Measurements from ENCODE around the gene ZBTB8B. TPM values are rescaled to one million over a fixed set of nuclear protein-coding genes. Genes with fewer than 3 reads are reported as not detected.
"Not testable (repeated sequence)": the region's sequence is repeated elsewhere in the genome, so short reads cannot be mapped to it uniquely, and the experiment has no call there.

The ZBTB8B gene
- total RNA-seq, 1 donor from 2014 or later: 14.0 TPM

DNA sequence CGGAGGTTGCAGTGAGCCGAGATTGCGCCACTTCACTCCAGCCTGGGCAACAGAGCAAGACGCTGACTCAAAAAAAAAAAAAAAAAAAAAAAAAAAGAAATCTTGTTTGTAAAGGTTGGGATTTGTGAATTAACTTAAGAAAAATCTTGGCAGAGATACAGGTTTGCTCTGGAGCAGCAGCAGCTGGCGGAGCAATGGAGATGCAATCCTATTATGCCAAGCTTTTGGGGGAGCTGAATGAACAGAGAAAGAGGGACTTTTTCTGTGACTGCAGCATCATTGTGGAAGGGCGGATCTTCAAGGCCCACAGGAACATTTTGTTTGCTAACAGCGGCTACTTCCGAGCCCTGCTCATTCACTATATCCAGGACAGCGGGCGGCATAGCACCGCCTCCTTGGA is 5.6 kb downstream of the ZBTB8B start:
- no peak for DNase-seq

DNA sequence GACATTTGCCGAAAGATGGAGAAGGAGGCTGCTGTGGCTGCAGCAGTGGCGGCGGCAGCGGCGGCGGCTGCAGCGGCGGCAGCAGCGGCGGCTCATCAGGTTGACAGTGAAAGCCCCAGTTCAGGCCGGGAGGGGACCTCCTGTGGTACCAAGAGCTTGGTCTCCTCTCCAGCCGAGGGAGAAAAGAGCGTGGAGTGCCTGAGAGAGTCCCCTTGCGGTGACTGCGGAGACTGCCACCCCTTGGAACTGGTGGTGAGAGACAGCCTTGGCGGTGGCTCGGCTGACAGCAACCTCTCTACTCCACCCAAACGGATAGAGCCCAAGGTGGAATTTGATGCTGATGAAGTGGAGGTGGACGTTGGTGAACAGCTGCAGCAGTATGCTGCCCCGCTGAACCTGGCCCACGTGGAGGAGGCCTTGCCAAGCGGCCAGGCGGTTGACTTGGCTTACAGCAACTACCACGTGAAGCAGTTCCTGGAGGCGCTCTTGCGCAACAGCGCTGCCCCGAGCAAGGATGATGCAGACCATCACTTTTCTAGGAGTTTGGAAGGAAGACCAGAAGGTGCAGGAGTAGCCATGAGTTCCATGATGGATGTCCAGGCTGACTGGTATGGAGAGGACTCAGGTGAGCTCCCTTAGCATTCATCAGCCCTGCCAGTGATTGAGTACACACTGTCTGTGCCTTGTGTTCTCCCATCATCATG is 6.3 kb downstream of the ZBTB8B start:
- no peak for DNase-seq

DNA sequence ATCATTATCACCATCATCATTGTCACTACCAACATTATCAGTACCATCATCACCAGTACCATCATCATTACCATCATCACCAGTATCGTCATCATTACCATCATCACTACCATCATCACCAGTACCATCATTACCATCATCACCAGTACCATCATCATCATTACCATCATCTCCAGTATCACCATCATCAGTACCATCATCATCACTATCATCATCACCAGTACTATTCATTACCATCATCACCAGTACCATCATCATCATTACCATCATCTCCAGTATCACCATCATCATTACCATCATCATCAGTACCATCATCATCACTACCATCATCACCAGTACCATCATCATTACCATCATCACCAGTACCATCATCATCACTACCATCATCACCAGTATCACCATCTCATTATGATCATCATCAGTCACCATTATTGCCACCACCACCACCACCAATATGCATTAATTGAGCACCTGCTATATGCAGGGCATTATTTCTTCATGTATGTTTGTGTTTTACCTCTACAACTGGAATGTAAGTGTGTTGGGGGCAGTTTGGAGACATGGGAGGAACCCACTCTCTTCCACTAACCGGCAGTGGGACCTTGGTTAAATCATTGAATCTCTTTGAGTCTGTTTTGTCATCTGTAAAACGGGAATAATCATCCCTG is 7.0 kb downstream of the ZBTB8B start:
- DNase-seq: no peak

DNA sequence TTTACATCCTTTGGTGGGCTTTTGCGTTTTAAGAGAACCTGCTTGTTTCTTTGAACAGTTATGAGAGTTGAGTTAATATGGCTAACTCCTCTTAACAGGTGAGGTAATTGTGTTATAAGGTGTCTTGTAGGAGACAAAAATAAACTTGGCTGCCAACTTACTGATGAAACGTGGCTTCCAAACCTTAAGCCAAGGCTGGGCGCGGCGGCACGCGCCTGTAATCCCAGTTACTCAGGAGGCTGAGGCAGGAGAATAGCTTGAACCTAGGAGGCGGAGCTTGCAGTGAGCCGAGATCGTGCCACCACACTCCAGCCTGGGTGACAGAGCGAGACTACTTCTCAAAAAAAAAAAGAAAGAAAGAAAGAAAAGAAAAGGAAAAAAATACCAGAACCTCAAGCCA is 8.1 kb downstream of the ZBTB8B start:
- DNase-seq: not testable (repeated sequence)

DNA sequence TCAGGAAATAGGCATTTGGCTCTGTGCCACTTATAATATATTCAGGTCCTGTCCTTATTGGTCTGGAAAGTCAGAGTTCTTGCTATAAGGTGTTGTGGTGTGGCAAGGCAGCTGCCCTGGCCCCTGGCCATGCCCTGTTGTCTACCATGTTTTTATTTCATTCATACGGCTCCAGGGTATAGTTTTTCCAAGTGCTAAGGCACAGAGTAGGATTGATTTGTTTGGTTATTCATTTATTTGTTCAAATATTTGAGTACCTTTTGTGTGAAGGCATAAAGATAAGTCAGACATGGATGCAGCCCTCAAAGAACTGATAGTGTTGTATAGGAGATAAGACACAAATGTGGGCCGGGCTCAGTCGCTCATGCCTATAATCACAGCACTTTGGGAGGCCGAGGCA is 10.1 kb downstream of the ZBTB8B start:
- no peak for DNase-seq

DNA sequence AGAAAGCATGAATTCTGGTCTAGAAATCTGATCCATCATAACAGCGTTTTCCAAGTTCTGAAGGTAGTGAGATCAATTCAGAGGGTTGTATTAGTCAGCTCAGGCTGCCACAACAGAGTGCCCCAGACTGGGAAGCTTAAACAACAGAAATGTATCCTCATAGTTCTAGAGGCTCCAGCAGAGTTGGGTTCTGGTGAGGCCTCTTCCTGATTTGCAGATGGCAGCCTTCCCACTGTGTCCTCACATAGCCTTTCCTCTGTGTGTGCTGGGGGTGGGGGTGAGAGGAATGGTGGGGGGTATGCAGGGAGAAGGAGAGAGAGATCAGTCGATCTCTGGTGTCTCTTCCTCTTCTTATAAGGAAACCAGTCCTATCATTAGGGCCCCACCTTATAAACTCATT is 15.1 kb downstream of the ZBTB8B start:
- no peak for DNase-seq

DNA sequence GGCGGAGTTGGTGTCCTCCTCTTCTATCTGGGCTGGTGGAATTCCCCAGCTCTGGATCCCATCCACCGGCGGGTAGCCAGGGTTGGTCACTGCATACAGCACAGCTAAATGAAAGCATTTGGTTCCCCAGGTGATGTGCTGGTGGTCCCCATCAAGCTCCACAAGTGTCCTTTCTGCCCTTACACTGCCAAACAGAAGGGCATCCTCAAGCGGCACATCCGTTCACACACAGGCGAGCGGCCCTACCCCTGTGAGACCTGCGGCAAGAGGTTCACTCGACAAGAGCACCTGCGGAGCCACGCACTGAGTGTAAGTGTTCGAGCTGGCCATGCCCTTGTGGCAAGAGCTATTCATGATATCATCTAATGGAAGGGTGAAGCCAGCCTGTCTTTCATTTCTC is 15.9 kb downstream of the ZBTB8B start:
- no peak for DNase-seq

DNA sequence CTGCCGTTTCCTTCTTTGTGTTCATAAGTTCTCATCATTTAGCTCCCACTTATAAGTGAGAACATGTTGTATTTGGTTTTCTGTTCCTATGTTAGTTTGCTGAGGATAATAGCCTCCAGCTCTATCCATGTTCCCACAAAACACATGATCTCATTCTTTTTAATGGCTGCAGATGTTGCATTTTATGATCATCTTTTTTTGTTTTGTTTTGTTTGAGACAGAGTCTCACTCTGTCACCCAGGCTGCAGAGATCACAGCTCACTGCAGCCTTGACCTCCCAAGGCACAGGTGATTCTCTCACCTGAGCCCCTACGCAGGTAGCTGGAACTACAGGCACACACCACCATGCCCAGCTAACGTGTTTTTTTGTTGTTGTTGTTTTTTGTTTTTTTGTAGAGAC is 16.9 kb downstream of the ZBTB8B start:
- DNase-seq: not testable (repeated sequence)

DNA sequence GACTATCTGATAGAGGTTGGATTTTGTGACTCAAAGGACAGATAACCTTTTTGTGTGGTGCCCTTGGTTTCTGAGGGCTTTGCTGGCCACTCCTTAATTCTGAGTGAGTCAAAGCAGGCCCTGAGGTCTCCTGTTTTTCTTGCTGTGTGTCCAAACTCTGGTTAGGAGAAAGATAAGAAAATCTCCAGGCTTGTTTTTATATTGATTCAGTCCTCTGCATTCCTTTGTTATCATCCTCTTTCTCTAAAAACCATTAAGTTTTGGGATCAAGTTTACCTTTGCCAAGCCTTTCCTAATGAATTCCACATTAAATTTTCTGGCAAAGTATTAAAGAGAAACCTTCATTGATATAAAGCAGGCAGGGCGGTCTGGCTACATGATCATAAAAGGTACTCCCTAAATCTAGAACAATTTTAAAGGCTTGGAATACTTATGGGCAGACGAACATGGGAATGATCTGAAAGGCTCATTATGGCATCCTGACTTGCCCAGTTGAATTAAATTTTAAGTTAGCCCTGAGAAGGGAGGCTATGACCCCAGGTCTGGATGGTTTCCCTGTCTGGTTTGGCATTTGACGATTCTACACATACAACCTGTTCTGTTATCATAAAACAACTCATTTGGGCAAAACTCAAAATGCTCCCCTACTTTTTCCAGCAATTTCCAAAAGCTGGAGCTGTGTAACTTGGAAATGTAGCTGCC is 20.8 kb downstream of the ZBTB8B start:
- DNase-seq: no peak

DNA sequence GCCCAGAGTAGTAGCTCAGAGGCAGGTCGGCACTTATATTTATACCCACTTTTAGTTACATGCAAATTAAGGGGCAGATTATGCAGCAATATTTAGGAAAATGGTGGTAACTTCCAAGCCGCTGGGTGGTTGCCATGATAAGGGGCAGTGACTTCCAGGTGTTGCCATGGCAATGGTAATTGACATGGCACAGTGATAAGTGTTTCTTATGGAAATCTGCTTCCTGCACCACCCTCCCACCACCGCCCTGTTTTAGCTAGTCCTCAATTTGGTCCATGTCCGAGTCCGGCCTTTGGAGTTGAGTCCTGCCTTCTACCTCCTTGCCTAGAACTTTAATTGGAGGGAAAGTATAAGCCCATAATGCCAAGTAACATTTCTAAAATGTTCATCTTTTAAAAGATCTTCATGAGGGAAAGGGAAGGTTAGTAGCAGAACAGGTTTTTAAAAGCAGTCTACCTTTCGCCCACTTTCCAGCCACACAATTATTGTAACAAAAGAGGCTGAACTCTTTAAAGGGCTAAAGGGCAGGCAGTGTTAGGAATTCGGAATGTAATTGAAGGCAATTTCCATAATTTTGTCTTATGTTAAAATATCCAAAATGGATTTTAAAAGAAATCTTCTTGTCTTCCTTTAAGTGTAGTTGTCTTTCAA is 21.7 kb downstream of the ZBTB8B start:
- DNase-seq: no peak

DNA sequence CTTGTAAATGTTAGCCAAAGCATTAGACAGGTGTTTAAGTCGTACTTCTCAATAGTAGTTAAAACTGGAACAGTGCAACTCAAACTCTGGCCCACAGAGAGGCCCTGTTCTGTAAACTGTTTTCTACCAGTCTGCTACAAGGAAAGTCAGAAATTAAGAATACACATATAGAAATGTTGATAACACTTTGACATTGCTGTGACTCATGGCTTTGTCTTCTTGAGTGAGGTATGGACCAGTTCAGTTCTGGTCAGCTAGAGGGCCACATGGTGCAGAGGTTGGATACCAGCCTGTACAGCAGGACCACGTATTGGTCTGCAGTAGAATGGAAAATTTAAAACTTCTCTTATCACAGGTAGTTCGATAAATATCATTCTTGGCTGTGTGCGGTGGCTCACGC is 22.3 kb downstream of the ZBTB8B start:
- no peak for DNase-seq

DNA sequence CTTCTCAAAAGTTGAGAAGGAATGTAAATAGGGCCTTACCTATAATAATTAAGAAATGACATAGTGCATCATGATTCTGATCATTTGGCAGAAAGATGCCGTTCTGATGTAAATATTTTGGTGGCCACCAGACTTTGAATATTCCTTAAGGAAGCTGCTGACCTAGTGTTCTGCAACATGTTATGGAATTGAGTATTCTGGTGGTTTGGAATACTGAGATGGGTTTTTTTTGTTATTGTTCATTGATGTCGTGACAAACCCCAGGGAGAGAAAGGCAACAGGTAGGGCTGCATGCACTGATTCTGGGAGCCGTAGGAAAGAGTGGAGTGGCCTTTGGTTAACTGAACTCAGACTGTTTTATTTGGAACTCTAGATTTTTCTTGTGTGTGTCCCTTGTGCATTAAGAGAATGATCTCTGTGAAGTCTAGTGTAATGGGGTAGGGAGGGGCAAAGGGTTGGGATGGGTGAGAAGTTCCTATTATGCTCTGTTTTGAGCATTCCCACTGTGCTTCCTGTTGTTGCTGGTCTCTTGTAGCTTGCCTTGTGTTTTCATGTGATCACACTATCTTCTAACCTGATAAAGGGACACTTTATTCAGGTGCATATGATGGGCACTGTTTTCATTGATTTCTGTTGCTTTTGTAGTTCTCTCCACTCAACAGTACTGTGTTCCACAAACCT is 25.0 kb downstream of the ZBTB8B start:
- no peak for DNase-seq

DNA sequence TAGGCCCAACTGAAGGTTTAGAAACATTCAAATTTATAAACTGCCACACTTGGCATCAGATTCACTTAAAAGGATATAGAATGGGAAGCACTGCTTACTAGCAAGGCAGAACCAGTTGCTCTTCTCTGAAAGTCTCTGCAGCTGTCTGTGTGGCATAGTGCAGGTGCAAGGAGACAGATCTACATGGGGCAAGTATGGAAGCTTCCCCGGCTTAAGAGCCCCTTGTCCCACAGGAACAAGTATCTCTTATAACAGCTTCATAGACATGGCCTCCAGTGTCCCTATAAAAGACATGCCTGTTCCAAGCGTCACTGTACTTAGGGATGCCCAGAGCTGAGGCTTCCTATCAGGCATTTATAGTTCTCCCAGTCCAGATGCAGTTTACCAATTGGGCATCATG is 26.5 kb downstream of the ZBTB8B start:
- no peak for DNase-seq

DNA sequence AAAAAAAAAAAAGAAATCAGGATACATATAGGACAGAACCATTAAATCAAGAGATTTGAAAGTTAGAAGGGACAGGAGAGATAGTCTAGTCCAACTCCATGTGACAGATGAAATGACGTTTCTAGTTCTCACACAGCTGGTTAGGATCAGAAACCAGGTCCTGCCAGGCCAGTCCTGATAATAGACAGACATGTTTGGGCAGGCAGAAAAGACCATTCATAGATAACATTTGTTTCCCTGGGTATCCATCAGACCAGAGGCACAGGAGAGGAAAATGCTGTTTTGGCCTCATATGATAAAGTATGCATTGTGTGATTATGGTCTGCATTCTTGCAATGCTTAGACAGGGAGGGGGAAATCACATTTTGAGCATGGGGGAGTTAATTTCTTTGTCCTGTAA is 29.3 kb downstream of the ZBTB8B start:
- DNase-seq: no peak

DNA sequence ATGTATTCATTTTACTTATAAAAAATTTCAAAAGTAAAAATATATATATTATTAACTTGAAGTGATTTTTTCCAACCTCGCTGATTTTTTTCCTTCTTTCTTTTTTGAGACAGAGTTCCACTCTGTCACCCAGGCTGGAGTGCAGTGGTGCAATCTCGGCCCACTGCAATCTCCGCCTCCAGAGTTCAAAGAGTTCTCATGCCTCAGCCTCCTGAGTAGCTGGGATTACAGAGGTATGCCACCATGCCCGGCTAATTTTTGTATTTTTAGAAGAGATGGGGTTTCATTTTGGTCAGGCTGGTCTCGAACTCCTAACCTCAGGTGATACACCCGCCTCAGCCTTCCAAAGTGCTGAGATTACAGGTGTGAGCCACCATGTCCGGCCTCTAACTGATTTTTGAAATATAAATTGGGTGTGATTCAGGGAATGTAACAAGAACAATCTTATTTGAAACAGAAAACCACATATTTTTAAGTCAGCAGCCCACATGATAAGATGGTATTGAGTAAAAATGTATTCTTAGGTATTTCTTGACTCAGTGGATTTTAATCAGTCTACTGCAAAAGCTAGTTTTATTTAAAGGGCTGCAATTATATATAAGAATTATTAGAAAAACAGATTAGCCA is 30.0 kb downstream of the ZBTB8B start:
- no peak for DNase-seq

DNA sequence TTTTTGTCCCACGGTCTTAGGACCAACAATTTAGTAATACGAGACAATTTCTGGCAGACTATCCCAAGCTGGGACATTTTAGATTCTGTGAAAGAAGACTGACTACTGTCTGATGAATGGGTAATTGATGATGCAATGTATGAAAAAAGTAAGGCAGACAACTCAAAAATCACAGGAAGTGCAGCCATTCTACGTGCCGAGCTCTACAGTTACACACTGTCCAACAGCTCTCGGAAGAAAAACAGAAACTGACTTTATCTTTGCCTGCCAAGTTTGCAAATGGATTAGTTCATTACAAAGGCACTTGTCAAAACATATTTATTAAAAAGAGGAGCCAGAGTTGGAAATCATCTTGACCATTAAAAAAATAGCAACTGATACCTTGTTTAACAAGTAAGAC is 31.3 kb downstream of the ZBTB8B start:
- no peak for DNase-seq

DNA sequence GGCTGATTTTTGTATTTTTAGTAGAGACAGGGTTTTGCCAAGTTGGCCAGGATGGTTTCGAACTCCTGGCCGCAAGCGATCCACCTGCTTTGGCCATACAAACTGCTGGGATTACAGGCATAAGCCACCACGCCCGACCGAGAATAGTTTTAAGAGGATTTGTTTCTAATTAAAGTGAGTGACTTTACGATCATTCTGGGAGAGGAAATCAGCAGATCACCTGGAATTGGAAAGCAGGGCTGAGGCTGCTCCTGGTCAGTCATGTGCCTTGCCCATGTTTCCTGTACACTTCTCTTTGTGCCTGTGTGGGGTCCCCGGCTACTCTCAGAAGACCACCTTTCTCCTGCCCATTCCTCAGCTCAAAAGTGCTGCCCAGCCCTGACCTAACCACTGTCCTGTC is 33.9 kb downstream of the ZBTB8B start:
- no peak for DNase-seq

DNA sequence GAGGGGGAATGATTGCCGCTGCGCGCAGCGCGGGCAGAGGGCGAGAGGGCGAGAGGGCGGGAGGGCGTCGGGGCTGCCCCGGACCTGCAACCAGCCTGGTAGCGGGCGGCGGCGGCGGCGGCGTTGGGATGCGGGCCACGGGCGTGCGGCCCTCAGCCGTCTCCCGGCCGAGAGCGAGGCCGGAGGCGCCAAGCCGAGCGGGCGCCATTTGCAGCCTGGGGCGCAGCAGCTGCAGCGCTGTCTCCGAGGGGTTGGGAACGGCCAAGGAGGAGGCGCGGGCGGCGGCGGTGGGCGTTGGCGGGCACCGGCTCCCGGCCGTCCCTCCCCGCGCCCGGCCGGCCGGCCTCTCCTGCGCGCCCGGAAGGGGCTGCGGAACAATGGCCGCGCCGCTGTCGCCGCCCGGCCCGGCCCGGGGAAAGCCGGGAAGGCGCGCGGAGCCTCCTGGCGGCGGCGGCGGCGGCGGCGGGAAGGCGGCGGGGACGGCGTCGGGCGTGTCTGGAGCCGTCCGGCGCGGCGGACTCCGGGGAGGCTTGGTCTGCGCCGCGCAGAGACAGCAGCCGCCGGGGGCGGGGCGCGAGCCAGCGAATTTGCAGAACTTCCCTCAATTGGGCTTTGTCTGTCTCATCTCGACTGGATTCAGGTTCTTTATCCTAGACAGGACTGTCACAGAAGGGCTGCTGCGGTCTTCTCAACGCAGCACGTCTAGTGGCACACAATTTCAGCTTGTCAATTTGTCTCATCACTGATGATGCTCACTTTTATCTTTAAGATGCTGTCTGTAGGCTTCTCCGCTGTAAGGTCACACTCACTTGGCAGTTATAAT is 35.7 kb downstream of the ZBTB8B start:
- DNase-seq: peak; percentile 22

DNA sequence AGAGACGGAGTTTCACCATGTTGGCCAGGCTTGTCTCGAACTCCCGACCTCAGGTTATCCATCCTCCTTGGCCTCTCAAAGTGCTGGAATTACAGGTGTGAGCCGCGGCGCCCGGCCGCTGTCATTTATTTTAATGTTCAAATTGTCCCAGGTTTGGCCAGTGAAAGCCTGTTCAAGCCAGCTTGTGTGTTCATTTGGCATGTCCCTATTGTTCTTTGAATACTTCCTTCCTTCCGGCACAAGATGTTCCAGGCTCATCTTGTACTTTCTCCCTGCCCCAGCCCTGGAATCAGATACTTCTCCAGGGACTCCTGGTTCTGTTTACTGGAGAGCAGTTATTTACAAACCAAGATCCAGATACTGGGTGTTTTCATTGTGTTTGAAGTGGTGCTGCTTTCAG is 37.0 kb downstream of the ZBTB8B start:
- DNase-seq: no peak

DNA sequence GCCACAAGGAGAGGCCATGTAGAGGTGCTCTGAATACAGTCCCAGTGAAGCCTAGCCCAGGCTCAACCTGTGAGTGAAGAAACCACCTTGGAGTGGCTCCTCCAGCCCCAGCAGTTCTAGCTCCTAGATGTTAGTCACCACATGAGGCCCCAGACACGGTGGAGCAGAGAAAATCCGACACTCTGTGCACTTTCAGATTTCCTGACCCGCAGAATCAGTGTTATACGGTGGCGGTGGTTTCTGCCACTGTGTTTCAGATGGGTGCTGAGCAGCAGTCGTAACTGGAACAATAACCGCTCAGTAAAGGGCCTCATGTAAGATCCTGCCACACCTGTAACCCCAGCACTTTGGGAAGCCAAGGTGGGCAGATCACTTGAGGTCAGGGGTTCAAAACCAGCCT is 38.3 kb downstream of the ZBTB8B start:
- DNase-seq: no peak

DNA sequence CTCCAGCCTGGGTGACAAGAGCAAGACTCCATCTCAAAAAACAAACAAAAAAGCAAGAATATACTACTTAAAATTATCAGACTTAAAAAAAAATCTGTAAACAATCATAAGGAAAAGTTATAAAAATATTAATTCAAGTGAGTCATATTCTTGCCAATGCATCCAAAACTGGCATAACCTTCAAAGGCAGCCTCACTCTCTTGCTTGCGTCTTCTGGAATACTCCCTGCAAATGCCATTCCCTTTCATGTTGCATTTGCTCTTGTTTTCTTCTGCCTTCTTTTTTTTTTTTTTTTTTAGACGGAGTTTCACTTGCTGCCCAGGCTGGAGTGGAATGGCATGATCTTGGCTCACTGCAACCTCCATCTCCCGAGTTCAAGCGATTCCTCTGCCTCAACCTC is 42.1 kb downstream of the ZBTB8B start:
- DNase-seq: no peak
